Left ventricle myocardium superior (tissue), 1 donor: Measurements from ENCODE around the gene CNDP2. TPM values are rescaled to one million over a fixed set of nuclear protein-coding genes. Genes with fewer than 3 reads are reported as not detected.
A peak's percentile ranks its signal among the peaks of the same experiment; 100 is the strongest.
"Not testable (repeated sequence)": the region's sequence is repeated elsewhere in the genome, so short reads cannot be mapped to it uniquely, and the experiment has no call there.

Experiments
- ATAC-seq: fragments of 200-7000 bp; cut with Tn5 transposase; one replicate; pipeline ENCODE4 v1.9.1; 2020; ENCODE audit warnings: mild to moderate bottlenecking, moderate library complexity
- DNase-seq: peaks from one replicate; pipeline ENCODE4 v3.0.0-alpha.2; 2020
- intact Hi-C: fragments of 100-400 bp; cut with micrococcal nuclease; formaldehyde crosslinking; loops from one replicate; pipeline ENCODE4 v1.11.0; 2022
- total RNA-seq: library from RNA; stranded (reverse); fragmentation: NEBNext Ultra II Directional; extraction: Animal tissue kit (Norgen Biotek cat#: 25700); gene quantifications from one replicate; pipeline ENCODE4 v1.2.1, GENCODE V29; 2021
- donor health status: DM: no; HTN: yes; CAD: no; lungs with severe emphysema.

CNDP2 gene
- total RNA-seq, 1 donor from 2014 or later, result 63.5 TPM

DNA sequence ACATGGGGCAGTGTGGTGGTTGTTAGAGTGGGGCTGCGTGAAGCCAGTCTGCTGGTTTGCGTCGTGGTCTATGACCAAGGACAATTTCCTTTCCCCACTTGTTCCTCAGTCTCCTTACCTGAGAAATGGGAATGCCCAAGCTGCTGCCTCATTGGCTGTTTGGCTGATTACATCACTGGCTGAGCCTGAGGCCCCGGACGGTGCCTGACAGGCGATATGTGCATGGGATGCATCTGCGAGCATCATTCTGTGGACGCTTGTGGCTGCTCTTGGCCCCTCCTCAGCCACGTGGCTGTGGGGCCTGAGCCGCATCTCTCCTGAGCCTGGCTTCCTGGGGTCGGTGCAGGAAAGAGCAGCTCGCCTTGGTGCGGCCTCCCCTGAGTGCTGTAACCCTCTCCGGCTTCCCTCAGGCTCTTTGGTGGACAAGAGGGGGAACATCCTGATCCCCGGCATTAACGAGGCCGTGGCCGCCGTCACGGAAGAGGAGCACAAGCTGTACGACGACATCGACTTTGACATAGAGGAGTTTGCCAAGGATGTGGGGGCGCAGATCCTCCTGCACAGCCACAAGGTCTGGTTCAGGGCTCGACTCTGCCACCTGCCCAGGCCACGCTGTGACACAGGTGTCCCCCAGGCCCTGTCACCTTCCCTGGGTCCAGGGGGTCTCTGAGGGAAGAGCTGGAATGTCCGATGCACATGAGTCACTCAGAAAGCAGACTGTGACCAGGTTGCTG lies 17.2 kb downstream of the CNDP2 start:
- no peak for DNase-seq
- no peak for ATAC-seq
- intact Hi-C loops, result no loop called here

GRCh38 chr18:74513883-74514205 lies 17.7 kb downstream of the CNDP2 start:
- ATAC-seq (no peak), DNase-seq (no peak)
- intact Hi-C loops, result no loop called here

- ATAC-seq (no peak), DNase-seq (no peak)
- intact Hi-C loops, result no loop called here
Observed at GRCh38 chr18:74514860-74515495, 18.8 kb downstream of the CNDP2 start.

- intact Hi-C loops, result no loop called here
- DNase-seq (no peak), ATAC-seq (no peak)
Observed at GRCh38 chr18:74515620-74516231, 19.6 kb downstream of the CNDP2 start.

GRCh38 chr18:74516271-74517235 lies 20.4 kb downstream of the CNDP2 start:
- intact Hi-C loops, result no loop called here
- DNase-seq, result no peak

GRCh38 chr18:74517236-74517630 lies 21.1 kb downstream of the CNDP2 start:
- intact Hi-C loops, result no loop called here
- DNase-seq (no peak), ATAC-seq (no peak)

More at GRCh38 chr18:74516271-74517235, 20.4 kb downstream of the CNDP2 start:
- ATAC-seq, result no peak

DNA sequence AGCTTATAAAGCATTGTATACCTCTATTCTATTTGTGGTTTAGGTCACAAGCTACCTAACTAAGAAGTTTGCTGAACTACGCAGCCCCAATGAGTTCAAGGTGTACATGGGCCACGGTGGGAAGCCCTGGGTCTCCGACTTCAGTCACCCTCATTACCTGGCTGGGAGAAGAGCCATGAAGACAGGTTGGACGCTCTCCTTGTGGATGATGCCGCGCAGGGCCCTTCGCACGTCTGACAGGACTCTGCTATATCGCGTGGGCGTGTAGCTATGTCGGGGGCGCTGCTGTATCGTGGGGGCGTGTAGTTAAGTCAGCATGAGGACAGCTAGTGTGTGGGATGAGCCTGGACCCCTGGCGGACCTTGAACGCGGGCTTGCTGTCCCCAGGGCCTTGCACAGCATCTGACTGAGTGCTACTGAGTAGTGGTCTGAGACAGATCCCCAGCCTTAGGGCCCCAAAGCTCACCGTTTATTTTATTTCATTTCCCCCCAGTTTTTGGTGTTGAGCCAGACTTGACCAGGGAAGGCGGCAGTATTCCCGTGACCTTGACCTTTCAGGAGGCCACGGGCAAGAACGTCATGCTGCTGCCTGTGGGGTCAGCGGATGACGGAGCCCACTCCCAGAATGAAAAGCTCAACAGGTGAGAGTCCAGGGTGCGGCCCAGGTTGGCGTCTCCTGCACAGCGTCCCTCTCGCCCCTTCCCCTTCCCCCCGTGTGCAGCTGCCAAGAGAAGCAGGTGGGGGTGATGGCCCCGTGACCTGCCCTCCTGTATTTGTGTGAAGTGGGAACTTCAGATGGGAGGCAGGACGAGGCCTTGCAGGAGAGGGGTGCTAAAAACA lies 22.5 kb downstream of the CNDP2 start:
- intact Hi-C loops, result no loop called here
- no peak for ATAC-seq
- DNase-seq, result no peak

- no peak for DNase-seq
- intact Hi-C loops, result no loop called here
Observed at GRCh38 chr18:74519320-74520095, 23.3 kb downstream of the CNDP2 start.

DNA sequence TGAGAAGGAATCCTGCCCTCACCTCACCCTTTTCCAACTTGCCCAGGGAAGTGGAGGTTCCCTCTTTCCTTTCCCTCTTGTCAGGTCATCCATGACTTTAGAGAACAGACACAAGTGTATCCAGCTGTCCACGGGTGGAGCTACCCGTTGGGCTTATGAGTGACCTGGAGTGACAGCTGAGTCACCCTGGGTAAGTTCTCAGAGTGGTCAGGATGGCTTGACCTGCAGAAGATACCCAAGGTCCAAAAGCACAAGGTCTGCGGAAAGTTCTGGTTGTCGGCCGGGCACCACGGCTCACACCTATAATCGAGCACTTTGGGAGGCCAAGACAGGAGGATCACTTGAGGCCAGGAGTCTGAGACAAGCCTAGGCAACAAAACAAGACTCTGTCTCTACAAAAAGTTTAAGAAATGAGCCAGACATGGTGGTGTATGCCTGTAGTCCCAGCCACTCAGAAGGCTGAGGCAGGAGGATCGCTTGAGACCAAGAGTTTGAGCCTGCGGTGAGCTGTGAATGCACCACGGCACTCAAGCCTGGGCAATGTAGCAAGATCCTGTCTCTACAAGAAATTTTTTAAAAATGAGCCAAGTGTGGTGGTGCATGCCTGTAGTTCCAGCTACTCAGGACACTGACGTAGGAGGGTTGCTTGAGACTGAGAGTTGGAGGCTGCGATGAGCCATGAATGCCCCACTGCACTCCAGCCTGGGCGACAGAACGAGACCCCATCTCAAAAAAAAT lies 24.1 kb downstream of the CNDP2 start:
- no peak for DNase-seq
- ATAC-seq, result no peak
- intact Hi-C loops, result no loop called here

More at GRCh38 chr18:74519320-74520095, 23.3 kb downstream of the CNDP2 start:
- ATAC-seq, result no peak

DNA sequence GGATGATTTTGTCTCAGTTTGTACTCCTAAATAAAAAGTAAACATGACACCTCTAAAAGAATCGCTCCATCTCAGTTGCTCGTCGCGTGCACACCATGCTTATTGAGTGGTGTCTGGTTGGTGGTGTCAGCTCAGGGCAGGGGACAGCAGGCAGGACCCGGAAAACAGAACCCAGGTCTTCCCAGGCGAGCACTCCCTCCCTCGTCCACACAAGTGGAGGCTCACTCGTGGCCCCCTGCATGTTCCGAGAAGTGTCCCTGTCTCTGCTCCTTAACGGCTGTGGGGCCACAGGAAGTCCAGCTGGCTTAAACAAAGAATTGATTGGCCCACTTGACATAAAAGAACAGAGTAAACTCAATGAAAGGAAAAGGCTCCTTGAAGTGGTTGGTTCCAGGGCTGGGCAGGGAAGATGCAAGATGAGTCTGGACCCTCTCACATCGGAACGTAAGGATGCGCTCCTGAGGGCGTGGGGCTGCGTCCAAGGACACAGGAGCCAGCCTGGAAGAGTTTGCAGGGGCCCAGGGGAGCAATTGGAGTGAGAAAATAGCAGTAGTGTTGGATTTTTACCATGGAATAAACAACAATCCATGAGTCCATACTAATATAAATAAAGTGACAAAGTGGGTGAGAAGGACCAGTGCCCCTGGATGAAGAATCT lies 25.0 kb downstream of the CNDP2 start:
- intact Hi-C loops, result no loop called here
- ATAC-seq (no peak), DNase-seq (no peak)

DNA sequence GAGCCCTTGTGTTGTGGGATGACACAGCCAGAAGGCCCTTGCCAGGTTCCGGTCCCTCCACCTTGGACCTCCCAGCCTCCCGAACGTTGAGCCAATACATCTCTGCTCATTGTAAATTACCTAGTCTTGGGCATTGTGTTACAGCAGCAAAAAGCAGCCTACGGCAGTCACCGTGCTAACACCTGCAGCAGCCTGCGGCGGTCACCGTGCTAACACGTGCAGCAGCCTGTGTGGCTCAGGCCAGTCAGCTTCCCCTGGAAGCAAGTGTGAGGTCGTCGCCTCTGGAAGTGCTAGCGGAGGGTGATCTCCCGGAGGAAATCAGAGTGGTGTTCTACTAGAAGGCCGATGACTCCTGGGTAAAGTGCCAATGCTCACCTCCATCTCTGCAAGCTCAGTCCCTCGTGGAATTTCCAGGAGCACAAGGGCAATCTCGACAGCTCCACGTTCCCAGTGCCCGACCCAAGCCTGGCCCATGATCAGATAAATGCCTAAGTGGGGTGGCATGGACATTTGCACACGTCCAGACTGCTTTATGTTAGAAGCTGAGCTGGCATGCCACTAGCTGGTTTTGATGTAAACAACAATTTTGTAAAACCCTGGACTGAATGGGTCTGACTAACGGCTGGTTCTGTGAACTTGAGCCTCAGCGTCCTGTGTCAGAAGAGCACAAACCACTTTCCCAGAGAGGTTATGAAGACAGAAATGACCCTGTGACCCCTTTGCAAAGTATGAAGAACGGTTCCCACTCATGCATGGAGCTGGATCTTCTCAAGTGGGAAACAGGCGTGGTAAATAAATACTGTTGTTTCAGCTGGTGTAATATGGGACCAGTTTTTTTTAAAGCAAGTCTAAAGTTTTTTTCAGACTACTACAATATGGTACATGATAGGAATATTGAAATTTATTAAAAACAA lies 26.7 kb downstream of the CNDP2 start:
- no peak for DNase-seq
- intact Hi-C loops, result no loop called here
- ATAC-seq, result peak; percentile 44

DNA sequence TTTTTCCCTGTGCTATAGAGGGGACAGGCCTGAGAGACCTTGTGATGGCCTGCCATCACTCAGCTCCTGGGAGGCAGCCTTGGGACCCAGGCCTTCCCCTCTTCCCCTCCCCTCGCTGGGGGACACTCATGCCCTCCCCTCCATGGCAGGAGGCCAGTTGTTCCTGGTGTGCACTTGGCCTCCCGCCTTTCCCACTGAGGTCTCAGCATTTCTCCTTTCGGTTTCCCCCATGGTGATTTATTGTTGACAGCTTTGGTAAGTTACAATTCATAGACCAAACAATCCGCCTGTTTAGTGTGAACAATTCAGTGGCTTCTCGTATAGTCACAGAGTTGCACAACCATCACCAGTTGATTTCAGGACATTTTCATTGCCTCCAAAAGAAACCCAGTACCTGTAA lies 27.9 kb downstream of the CNDP2 start:
- intact Hi-C loops, result no loop called here
- DNase-seq (no peak), ATAC-seq (peak; percentile 55)

GRCh38 chr18:74524915-74525314 lies 28.8 kb downstream of the CNDP2 start:
- intact Hi-C loops, ATAC-seq, DNase-seq: not testable (repeated sequence)

DNA sequence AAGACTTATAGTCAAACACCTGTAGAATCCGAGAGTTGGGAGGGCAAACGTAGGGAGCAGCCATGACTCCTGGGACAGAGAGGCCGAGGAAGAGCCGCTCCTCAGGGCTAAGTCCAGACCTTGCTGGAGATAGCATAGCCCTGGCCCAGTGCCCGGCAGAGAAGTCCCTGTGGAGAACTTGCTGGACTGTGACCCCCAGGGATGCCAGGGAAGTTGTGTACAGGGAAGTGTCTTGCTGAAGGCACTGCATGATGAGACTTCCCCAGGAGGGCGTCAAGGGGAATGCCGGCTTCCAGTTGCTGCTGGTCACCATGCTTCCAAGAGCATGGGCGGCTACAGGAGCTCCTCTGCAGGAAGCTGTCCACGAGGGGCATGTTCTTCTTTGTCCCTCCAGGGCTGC lies 29.6 kb downstream of the CNDP2 start:
- DNase-seq (peak; percentile 49), ATAC-seq (no peak)
- intact Hi-C loops, result no loop called here

DNA sequence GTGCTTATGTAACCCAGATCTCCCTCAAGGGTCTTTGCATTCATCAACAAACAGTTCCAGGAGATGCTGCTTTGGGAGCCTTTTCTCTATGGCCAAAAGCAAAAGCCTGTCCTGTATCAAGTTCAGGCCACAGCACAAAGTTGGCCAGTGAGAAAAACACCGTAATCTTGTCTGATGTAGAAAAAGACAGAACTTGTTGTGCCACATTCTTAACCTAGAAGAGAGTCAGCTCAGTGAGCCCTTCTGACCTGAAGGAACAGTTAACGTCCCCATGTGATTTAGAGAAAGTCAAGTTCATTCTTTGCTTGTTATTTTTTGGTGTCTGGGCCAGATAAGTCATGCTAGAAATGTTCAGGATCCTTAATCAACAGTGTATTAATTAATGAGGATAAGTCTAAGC lies 30.3 kb downstream of the CNDP2 start:
- intact Hi-C loops, result no loop called here
- ATAC-seq (no peak), DNase-seq (no peak)

GRCh38 chr18:74528478-74528877 lies 32.3 kb downstream of the CNDP2 start:
- DNase-seq, result no peak
- intact Hi-C loops, result no loop called here

More at GRCh38 chr18:74528478-74528877, 32.3 kb downstream of the CNDP2 start:
- no peak for ATAC-seq
